GF-D8 (cell line): Measurements from ENCODE around the gene ORC2.

Experiments used
- DNase-seq: peaks from one replicate; lab custom pipeline; 2025; lab: John Stamatoyannopoulos, UW

ORC2 gene

DNA sequence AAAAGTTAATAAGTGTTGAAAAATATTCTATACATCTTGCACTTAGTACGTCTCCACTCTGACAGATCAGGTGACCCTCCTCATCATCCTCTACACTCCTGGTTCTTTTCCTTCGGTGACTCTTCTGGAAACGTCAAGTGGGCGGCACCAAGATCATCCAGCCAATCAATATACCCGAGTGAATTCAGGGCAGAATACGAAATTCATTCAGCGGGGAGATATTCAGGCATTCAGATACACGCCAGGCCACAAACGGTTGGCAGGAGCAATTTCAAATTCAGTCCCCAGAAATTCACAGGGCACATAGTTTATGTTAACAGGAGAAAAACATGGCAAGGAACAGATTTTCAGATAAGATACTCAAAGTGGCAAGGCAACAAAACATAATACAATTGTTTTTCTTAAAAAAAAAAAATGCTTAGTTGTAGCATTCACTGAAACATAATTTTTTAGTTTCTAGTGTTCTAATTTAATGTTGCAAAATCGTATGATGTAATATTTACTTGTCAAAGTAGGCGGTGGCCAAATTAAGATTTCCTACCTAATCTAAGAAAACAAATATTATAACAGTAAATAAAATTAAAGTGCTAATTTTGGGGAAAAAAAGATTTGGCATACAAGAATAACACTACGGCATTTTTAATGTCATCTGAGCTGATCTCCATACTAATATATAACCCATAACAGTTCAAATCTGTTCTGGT, 103.2 kb downstream of the ORC2 start:
- no peak for DNase-seq
